Peyer's patch (tissue), 4 donors: Measurements from ENCODE around the gene PLPP7.

ENCODE experiments used
- POLR2A ChIP-seq, 2 donors: fragments of 450-650 bp; IDR thresholded peaks; one replicate each; pipeline ENCODE4 v1.5.1; 2017; ENCODE audit warnings: antibody characterized with exemption in 2 of 2, mild to moderate bottlenecking in 2 of 2, moderate library complexity in 2 of 2
- TF ChIP-seq, protein P1 (sequence below), 6 experiments: fragments of 450-650 bp in 4 of 6; fragments of 200-600 bp in 2 of 6; sonication (generic) in 1 of 6; IDR thresholded peaks; one replicate each; pipeline ENCODE4 v1.5.1; 2017 to 2019; ENCODE audit warnings: antibody characterized with exemption in 6 of 6, mild to moderate bottlenecking in 3 of 6, moderate library complexity in 1 of 6

DNA sequence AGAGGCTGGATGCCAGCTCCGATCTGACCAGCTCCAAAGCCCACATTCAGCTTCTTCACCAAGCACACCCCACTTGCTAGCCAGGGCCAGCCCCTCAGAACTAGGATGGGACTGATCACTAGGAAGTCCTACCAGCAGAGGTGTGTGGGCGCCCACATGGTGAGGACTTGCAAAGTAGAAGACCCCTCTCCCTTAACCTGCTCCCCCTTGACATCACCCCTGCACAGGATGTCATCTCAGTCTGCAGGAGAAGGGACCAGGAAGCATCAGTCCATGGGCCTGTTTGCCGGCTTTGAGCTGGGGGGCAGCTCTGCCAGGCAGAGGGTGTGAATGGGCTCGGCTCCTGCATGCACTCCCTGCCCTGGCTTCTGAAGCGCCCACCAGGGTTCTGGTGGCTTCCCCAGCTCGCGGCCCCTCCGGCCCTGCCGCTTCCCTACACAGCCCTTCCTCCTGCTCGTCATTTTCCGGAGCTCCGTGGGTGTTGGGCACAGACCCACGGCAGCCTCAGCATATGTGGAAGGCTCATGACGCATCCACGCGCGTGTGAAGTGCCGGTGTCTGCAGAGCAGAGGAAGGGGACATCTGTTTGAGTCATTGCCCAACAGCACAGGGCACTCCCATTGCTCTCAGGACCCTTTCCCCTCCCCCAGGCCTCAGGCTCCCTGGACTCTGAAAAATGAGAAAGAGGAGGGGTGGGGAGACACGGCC lies 9.5 kb upstream of the PLPP7 start:
- TF ChIP-seq, protein P1, sequence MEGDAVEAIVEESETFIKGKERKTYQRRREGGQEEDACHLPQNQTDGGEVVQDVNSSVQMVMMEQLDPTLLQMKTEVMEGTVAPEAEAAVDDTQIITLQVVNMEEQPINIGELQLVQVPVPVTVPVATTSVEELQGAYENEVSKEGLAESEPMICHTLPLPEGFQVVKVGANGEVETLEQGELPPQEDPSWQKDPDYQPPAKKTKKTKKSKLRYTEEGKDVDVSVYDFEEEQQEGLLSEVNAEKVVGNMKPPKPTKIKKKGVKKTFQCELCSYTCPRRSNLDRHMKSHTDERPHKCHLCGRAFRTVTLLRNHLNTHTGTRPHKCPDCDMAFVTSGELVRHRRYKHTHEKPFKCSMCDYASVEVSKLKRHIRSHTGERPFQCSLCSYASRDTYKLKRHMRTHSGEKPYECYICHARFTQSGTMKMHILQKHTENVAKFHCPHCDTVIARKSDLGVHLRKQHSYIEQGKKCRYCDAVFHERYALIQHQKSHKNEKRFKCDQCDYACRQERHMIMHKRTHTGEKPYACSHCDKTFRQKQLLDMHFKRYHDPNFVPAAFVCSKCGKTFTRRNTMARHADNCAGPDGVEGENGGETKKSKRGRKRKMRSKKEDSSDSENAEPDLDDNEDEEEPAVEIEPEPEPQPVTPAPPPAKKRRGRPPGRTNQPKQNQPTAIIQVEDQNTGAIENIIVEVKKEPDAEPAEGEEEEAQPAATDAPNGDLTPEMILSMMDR (IDR thresholded peaks at IDR 0.05), result no peak
- TF ChIP-seq POLR2A (IDR thresholded peaks at IDR 0.05), result no peak
